Mesothelial cell of epicardium (in vitro differentiated cells): ENCODE results near the gene GJB3. TPM values are rescaled to one million over a fixed set of nuclear protein-coding genes. Genes with fewer than 3 reads are reported as not detected.
"Not testable (repeated sequence)": the region's sequence is repeated elsewhere in the genome, so short reads cannot be mapped to it uniquely, and the experiment has no call there.

Experiments used
- DNase-seq, 2 experiments: peaks; one replicate each; pipeline ENCODE4 v3.0.0; 2021; ENCODE audit warnings: low spot score in 2 of 2; ENCODE audit not compliant: unreplicated experiment in 2 of 2
- H3K27ac Mint-ChIP-seq: 2 replicates; pipeline ENCODE4 v1.8.0; 2021; ENCODE audit warnings: mixed read lengths
- H3K27me3 Mint-ChIP-seq: 2 replicates; pipeline ENCODE4 v1.8.0; 2021; ENCODE audit warnings: low read depth, mixed read lengths
- H3K36me3 Mint-ChIP-seq: 2 replicates; pipeline ENCODE4 v1.8.0; 2021; ENCODE audit warnings: mixed read lengths
- H3K4me1 Mint-ChIP-seq: 2 replicates; pipeline ENCODE4 v1.8.0; 2021; ENCODE audit warnings: mixed read lengths
- H3K4me3 Mint-ChIP-seq: 2 replicates; pipeline ENCODE4 v1.8.0; 2021; ENCODE audit warnings: mild to moderate bottlenecking, moderate library complexity, mixed read lengths
- H3K9me3 Mint-ChIP-seq: 2 replicates; pipeline ENCODE4 v1.8.0; 2021; ENCODE audit warnings: mixed read lengths
- CTCF ChIP-seq: fragments of 200-600 bp; sonication (generic); IDR thresholded peaks from one replicate; pipeline ENCODE4 v1.5.0; 2021; ENCODE audit warnings: antibody characterized with exemption; ENCODE audit not compliant: unreplicated experiment
- total RNA-seq: library from RNA; stranded (reverse); gene quantifications from 3 replicates; pipeline ENCODE4 v1.2.1, GENCODE V29; 2021

Gene GJB3
- total RNA-seq, 1 donor from 2014 or later = not detected

GRCh38 chr1:34803770-34804169 is 22.8 kb downstream of the GJB3 start:
- H3K36me3 Mint-ChIP-seq = no peaks in the 10 kb centered on the region
- no peak for DNase-seq
- TF ChIP-seq CTCF = no peak
- peaks cover 3% of the 10 kb centered on the region for H3K4me1 Mint-ChIP-seq
- H3K9me3 Mint-ChIP-seq = peaks cover 12% of the 10 kb centered on the region
- no peak overlapping the region for H3K4me3 Mint-ChIP-seq
- H3K27ac Mint-ChIP-seq = no peak overlapping the region
- H3K27me3 Mint-ChIP-seq = peaks cover 5% of the 10 kb centered on the region

- Mint-ChIP-seq H3K36me3 (no peaks in the 10 kb centered on the region), H3K4me3 (no peak overlapping the region), H3K27ac (no peak overlapping the region), H3K27me3 (peaks cover 5% of the 10 kb centered on the region), H3K4me1 (no peaks in the 10 kb centered on the region), H3K9me3 (peaks cover 12% of the 10 kb centered on the region)
- no peak for TF ChIP-seq CTCF
- DNase-seq = no peak
Measured at GRCh38 chr1:34806396-34806795, 25.4 kb downstream of the GJB3 start.

- no peak for TF ChIP-seq CTCF
- H3K36me3 Mint-ChIP-seq = no peaks in the 10 kb centered on the region
- no peaks in the 10 kb centered on the region for H3K4me1 Mint-ChIP-seq
- H3K9me3 Mint-ChIP-seq = peaks cover 9% of the 10 kb centered on the region
- H3K4me3 Mint-ChIP-seq = no peak overlapping the region
- DNase-seq = no peak
- no peak overlapping the region for H3K27ac Mint-ChIP-seq
- peaks cover 5% of the 10 kb centered on the region for H3K27me3 Mint-ChIP-seq
Measured at GRCh38 chr1:34808051-34808810, 27.2 kb downstream of the GJB3 start.

DNA sequence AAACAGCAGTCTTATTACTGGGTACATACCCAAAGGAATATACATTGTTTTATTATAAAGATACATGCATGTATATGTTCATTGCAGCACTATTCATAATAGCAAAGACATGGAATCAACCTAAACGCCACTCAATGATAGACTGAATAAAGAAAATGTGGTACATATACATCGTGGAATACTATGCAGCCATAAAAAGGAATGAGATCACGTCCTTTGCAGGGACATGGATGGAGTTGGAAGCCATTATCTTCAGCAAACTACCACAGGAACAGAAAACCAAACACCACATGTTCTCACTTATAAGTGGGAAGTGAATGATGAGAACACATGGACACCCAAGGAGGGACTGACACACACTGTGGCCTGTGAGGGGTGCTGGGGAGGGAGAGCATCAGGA is 29.8 kb downstream of the GJB3 start:
- DNase-seq, H3K4me1 Mint-ChIP-seq, H3K27ac Mint-ChIP-seq, H3K27me3 Mint-ChIP-seq, H3K9me3 Mint-ChIP-seq, H3K4me3 Mint-ChIP-seq, H3K36me3 Mint-ChIP-seq: not testable (repeated sequence)

DNA sequence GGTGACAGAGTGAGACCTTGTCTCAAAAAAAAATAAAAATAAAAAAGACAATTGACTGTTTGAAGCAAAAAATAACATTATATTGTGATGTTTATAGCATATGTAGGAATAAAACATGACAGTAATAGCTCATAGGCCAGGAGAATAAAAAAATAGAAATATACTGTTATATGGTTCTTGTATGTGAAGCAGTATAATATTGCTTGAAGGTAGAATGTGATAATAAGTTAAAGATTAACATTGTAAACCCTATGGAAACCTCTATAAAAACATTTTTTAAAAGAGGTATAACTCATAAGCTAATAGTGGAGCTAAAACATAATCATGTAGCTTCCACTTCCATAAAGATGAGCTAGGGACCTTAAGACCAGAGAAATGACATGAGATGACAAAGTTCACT is 35.3 kb downstream of the GJB3 start:
- peaks cover 9% of the 10 kb centered on the region for H3K9me3 Mint-ChIP-seq
- DNase-seq = no peak
- no peaks in the 10 kb centered on the region for H3K36me3 Mint-ChIP-seq
- H3K27ac Mint-ChIP-seq = no peak overlapping the region
- H3K4me1 Mint-ChIP-seq = no peaks in the 10 kb centered on the region
- H3K4me3 Mint-ChIP-seq = no peak overlapping the region
- peaks cover 11% of the 10 kb centered on the region for H3K27me3 Mint-ChIP-seq
- no peak for TF ChIP-seq CTCF

- Mint-ChIP-seq H3K9me3 (peaks cover 9% of the 10 kb centered on the region), H3K36me3 (no peaks in the 10 kb centered on the region), H3K4me1 (no peaks in the 10 kb centered on the region), H3K27me3 (peaks cover 11% of the 10 kb centered on the region), H3K4me3 (no peak overlapping the region), H3K27ac (no peak overlapping the region)
- no peak for TF ChIP-seq CTCF
- no peak for DNase-seq
Measured at GRCh38 chr1:34816778-34817177, 35.8 kb downstream of the GJB3 start.

- not testable (repeated sequence) for H3K4me1 Mint-ChIP-seq, H3K36me3 Mint-ChIP-seq, H3K9me3 Mint-ChIP-seq, DNase-seq, H3K27ac Mint-ChIP-seq, H3K4me3 Mint-ChIP-seq, H3K27me3 Mint-ChIP-seq
Measured at GRCh38 chr1:34818862-34819261, 37.8 kb downstream of the GJB3 start.
